ENCODE data around the gene HEPACAM. TPM values are rescaled to one million over a fixed set of nuclear protein-coding genes. Genes with fewer than 3 reads are reported as not detected.
A peak's percentile ranks its signal among the peaks of the same experiment; 100 is the strongest.

Gene HEPACAM
- polyA plus RNA-seq, 2 of the 4 experiments (the other 2 are of a cell fraction) = not detected

DNA sequence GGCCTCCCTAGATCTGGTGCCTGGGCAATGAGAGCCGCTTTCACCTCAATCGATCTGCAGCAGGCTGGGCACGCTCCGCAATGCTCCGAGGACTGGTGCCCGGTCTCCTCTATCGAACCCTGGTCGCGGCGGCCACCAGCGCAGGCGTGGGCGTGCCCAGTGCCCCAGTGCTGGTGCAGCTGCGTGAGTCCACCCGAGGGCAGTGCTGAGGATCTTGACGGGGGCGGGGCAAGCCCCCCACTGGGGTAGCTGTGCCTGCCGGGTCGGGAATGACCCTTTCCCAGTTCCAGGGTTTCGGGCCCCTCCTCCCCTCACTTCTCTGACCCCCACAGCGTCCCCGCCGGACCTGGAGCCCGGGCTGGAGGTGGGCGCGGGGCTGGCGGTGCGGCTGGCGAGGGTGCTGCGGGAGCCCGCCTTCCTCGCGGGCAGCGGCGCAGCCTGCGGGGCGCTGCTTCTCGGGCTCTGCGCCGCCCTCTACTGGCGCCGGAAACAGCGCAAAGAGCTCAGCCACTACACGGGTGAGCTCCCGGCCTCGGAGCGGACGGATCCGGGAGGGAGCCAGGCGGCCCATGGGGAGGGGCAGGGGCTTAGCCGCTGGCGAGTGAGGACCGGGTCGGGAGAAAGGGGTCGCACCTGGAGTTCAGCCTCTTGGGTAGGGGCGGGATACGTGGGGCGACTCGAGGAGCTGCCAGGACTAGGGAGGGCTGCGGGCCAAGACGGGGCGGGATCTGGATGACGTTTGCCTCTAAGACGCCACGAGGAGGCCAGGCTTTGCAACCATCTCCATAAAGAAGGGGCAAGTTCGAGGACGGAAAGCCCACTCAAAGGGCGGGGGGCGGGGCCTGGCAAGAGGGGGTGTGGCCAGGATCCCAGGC is 59.7 kb downstream of the HEPACAM start (continued):
- TF ChIP-seq, protein P1, sequence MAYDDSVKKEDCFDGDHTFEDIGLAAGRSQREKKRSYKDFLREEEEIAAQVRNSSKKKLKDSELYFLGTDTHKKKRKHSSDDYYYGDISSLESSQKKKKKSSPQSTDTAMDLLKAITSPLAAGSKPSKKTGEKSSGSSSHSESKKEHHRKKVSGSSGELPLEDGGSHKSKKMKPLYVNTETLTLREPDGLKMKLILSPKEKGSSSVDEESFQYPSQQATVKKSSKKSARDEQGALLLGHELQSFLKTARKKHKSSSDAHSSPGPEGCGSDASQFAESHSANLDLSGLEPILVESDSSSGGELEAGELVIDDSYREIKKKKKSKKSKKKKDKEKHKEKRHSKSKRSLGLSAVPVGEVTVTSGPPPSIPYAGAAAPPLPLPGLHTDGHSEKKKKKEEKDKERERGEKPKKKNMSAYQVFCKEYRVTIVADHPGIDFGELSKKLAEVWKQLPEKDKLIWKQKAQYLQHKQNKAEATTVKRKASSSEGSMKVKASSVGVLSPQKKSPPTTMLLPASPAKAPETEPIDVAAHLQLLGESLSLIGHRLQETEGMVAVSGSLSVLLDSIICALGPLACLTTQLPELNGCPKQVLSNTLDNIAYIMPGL (CRISPR knock-in tag; IDR thresholded peaks at IDR 0.05; ENCODE audit: borderline replicate concordance) = peak; percentile 52; the same call in 1 of the 2 replicates
- TF ChIP-seq, protein P2, sequence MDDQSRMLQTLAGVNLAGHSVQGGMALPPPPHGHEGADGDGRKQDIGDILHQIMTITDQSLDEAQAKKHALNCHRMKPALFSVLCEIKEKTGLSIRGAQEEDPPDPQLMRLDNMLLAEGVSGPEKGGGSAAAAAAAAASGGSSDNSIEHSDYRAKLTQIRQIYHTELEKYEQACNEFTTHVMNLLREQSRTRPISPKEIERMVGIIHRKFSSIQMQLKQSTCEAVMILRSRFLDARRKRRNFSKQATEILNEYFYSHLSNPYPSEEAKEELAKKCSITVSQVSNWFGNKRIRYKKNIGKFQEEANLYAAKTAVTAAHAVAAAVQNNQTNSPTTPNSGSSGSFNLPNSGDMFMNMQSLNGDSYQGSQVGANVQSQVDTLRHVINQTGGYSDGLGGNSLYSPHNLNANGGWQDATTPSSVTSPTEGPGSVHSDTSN (IDR thresholded peaks at IDR 0.05) = no peak
- no peak for TF ChIP-seq RCOR1 (IDR thresholded peaks at IDR 0.05; ENCODE audit: low read depth, low read length)
- no peak for TF ChIP-seq EHF (CRISPR knock-in tag; IDR thresholded peaks at IDR 0.05)
- no peak for TF ChIP-seq RNF2 (IDR thresholded peaks at IDR 0.05; ENCODE audit: borderline replicate concordance, low read depth)
- TF ChIP-seq SREBF2 (IDR thresholded peaks at IDR 0.05) = no peak
- no peak for TF ChIP-seq TP53 (CRISPR knock-in tag; IDR thresholded peaks at IDR 0.05)
- TF ChIP-seq CHD4 (IDR thresholded peaks at IDR 0.05; ENCODE audit: borderline replicate concordance) = no peak
- TF ChIP-seq, protein P3, sequence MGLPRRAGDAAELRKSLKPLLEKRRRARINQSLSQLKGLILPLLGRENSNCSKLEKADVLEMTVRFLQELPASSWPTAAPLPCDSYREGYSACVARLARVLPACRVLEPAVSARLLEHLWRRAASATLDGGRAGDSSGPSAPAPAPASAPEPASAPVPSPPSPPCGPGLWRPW (IDR thresholded peaks at IDR 0.05) = no peak
- TF ChIP-seq PHF8 (IDR thresholded peaks at IDR 0.05; ENCODE audit: borderline replicate concordance, low read depth) = peak; percentile 74; the same call in 1 of the 2 replicates
- TF ChIP-seq MYC (IDR thresholded peaks at IDR 0.05; ENCODE audit: borderline replicate concordance, low read length) = no peak
- no peak for TF ChIP-seq MAFK (IDR thresholded peaks at IDR 0.05; ENCODE audit: partially characterized antibody)
- no peak for TF ChIP-seq EHMT2 (IDR thresholded peaks at IDR 0.05; ENCODE audit: low read depth)
- TF ChIP-seq FOSB (CRISPR knock-in tag; IDR thresholded peaks at IDR 0.05) = no peak
- TF ChIP-seq, protein P4, sequence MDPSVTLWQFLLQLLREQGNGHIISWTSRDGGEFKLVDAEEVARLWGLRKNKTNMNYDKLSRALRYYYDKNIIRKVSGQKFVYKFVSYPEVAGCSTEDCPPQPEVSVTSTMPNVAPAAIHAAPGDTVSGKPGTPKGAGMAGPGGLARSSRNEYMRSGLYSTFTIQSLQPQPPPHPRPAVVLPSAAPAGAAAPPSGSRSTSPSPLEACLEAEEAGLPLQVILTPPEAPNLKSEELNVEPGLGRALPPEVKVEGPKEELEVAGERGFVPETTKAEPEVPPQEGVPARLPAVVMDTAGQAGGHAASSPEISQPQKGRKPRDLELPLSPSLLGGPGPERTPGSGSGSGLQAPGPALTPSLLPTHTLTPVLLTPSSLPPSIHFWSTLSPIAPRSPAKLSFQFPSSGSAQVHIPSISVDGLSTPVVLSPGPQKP (IDR thresholded peaks at IDR 0.05; ENCODE audit: low read depth, low read length) = no peak
- no peak for TF ChIP-seq CBX8 (IDR thresholded peaks at IDR 0.05)
- TF ChIP-seq, protein P5, sequence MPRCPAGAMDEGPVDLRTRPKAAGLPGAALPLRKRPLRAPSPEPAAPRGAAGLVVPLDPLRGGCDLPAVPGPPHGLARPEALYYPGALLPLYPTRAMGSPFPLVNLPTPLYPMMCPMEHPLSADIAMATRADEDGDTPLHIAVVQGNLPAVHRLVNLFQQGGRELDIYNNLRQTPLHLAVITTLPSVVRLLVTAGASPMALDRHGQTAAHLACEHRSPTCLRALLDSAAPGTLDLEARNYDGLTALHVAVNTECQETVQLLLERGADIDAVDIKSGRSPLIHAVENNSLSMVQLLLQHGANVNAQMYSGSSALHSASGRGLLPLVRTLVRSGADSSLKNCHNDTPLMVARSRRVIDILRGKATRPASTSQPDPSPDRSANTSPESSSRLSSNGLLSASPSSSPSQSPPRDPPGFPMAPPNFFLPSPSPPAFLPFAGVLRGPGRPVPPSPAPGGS (IDR thresholded peaks at IDR 0.05) = peak; percentile 56; the same call in 1 of the 3 replicates
- no peak for TF ChIP-seq ZFP36 (IDR thresholded peaks at IDR 0.05; ENCODE audit: borderline replicate concordance, partially characterized antibody)
- TF ChIP-seq, protein P6, sequence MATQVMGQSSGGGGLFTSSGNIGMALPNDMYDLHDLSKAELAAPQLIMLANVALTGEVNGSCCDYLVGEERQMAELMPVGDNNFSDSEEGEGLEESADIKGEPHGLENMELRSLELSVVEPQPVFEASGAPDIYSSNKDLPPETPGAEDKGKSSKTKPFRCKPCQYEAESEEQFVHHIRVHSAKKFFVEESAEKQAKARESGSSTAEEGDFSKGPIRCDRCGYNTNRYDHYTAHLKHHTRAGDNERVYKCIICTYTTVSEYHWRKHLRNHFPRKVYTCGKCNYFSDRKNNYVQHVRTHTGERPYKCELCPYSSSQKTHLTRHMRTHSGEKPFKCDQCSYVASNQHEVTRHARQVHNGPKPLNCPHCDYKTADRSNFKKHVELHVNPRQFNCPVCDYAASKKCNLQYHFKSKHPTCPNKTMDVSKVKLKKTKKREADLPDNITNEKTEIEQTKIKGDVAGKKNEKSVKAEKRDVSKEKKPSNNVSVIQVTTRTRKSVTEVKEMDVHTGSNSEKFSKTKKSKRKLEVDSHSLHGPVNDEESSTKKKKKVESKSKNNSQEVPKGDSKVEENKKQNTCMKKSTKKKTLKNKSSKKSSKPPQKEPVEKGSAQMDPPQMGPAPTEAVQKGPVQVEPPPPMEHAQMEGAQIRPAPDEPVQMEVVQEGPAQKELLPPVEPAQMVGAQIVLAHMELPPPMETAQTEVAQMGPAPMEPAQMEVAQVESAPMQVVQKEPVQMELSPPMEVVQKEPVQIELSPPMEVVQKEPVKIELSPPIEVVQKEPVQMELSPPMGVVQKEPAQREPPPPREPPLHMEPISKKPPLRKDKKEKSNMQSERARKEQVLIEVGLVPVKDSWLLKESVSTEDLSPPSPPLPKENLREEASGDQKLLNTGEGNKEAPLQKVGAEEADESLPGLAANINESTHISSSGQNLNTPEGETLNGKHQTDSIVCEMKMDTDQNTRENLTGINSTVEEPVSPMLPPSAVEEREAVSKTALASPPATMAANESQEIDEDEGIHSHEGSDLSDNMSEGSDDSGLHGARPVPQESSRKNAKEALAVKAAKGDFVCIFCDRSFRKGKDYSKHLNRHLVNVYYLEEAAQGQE (IDR thresholded peaks at IDR 0.05) = no peak
- TF ChIP-seq SMC3 (IDR thresholded peaks at IDR 0.05) = peak; percentile 57
- no peak for TF ChIP-seq FOXS1 (CRISPR knock-in tag; IDR thresholded peaks at IDR 0.05)
- TF ChIP-seq, protein P7, sequence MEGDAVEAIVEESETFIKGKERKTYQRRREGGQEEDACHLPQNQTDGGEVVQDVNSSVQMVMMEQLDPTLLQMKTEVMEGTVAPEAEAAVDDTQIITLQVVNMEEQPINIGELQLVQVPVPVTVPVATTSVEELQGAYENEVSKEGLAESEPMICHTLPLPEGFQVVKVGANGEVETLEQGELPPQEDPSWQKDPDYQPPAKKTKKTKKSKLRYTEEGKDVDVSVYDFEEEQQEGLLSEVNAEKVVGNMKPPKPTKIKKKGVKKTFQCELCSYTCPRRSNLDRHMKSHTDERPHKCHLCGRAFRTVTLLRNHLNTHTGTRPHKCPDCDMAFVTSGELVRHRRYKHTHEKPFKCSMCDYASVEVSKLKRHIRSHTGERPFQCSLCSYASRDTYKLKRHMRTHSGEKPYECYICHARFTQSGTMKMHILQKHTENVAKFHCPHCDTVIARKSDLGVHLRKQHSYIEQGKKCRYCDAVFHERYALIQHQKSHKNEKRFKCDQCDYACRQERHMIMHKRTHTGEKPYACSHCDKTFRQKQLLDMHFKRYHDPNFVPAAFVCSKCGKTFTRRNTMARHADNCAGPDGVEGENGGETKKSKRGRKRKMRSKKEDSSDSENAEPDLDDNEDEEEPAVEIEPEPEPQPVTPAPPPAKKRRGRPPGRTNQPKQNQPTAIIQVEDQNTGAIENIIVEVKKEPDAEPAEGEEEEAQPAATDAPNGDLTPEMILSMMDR (IDR thresholded peaks at IDR 0.05) = peak; percentile 65

Measured in A549 (cell line).